Endothelial cell of umbilical vein (primary cell): ENCODE measurements around the gene CEP104. TPM values are rescaled to one million over a fixed set of nuclear protein-coding genes. Genes with fewer than 3 reads are reported as not detected.

ENCODE experiments used
- BruUV-seq: library from RNA; stranded (reverse); fragments of 400-500 nt; replicated peaks from 2 replicates; lab custom pipeline; 2021; lab: Mats Ljungman, UMichigan
- CTCF ChIA-PET: fragments of 300-600, 350-600 bp; sonication (Branson Sonifier 250); formaldehyde crosslinking; loops from one replicate; lab custom pipeline; 2021; ENCODE audit warnings: antibody characterized with exemption, inconsistent platforms; lab: Charles Lee
- POLR2A ChIA-PET: fragments of 300-600, 350-600 bp; sonication (Branson Sonifier 250); formaldehyde crosslinking; loops from one replicate; lab custom pipeline; 2021; ENCODE audit warnings: antibody characterized with exemption, inconsistent platforms; lab: Charles Lee
- DNase-seq: peaks from one replicate; pipeline ENCODE4 v3.0.0-alpha.2; 2011; ENCODE audit warnings: low read depth, low spot score
- FAIRE-seq: peaks from 2 replicates; lab custom pipeline; 2011; peaks lifted over from hg19 to GRCh38; lab: Jason Lieb, UNC
- H2AFZ ChIP-seq: 2 replicates; pipeline ENCODE4 v1.6.0; 2012; ENCODE audit warnings: low read depth, low read length, control low read depth, inconsistent platforms
- H3K27ac ChIP-seq: 2 replicates; pipeline ENCODE4 v1.5.1; 2011; ENCODE audit warnings: low read depth, mild to moderate bottlenecking, control low read depth, low read length, moderate library complexity; ENCODE audit not compliant: insufficient read depth
- H3K27me3 ChIP-seq, 2 experiments: 2 replicates each; pipeline versions ENCODE4 v1.6.0 to v1.6.1; 2011; ENCODE audit warnings: low read length in 2 of 2, mixed read lengths in 1 of 2; ENCODE audit not compliant: control insufficient read depth in 2 of 2, insufficient read depth in 2 of 2
- H3K36me3 ChIP-seq, 2 experiments: 2 replicates in 1 of 2; 3 replicates in 1 of 2; pipeline ENCODE4 v1.5.1; 2011; ENCODE audit warnings: low read length in 2 of 2, mild to moderate bottlenecking in 1 of 2, moderate library complexity in 1 of 2; ENCODE audit not compliant: control insufficient read depth in 2 of 2, insufficient read depth in 2 of 2; ENCODE audit errors: extremely low read depth in 1 of 2
- H3K4me1 ChIP-seq: 3 replicates; pipeline ENCODE4 v1.5.1; 2011; ENCODE audit warnings: mild to moderate bottlenecking, low read length; ENCODE audit not compliant: control insufficient read depth, insufficient read depth; ENCODE audit errors: extremely low read depth
- H3K4me2 ChIP-seq: 2 replicates; pipeline ENCODE4 v1.6.1; 2011; ENCODE audit warnings: low read length, control low read depth, mixed read lengths; ENCODE audit not compliant: insufficient read depth
- H3K4me3 ChIP-seq, 3 experiments: fragments of 200-600 bp in 1 of 3; sonication (generic), shearing (Covaris generic) in 1 of 3; replicated peaks in 1 of 3; 2 replicates each; pipeline ENCODE4 v1.5.1; 2011 to 2016; ENCODE audit warnings: control low read depth in 3 of 3, low read length in 3 of 3, mild to moderate bottlenecking in 2 of 3, inconsistent platforms in 1 of 3, low read depth in 1 of 3, moderate library complexity in 1 of 3; ENCODE audit not compliant: insufficient read depth in 1 of 3
- H3K79me2 ChIP-seq: 2 replicates; pipeline ENCODE4 v1.6.0; 2012; ENCODE audit warnings: low read length, inconsistent platforms; ENCODE audit not compliant: control insufficient read depth, insufficient read depth
- H3K9ac ChIP-seq: replicated peaks from 2 replicates; pipeline ENCODE3; 2011; ENCODE audit warnings: low read length, control low read depth; ENCODE audit not compliant: insufficient read depth; ENCODE audit errors: extremely low read depth
- H3K9me1 ChIP-seq: replicated peaks from 3 replicates; pipeline ENCODE4 v1.6.0; 2011; ENCODE audit warnings: mild to moderate bottlenecking, low read length; ENCODE audit not compliant: control insufficient read depth, insufficient read depth; ENCODE audit errors: extremely low read depth
- H3K9me3 ChIP-seq: replicated peaks from 2 replicates; pipeline ENCODE4 v1.5.1; 2012; ENCODE audit warnings: low read length, inconsistent platforms; ENCODE audit not compliant: control insufficient read depth, insufficient read depth
- H4K20me1 ChIP-seq: replicated peaks from 2 replicates; pipeline ENCODE3; 2011; ENCODE audit warnings: mild to moderate bottlenecking, low read length; ENCODE audit not compliant: control insufficient read depth, insufficient read depth; ENCODE audit errors: extremely low read depth
- CTCF ChIP-seq, 2 donors: IDR thresholded peaks; 1 replicate in 1 of 2; 2 replicates in 1 of 2; pipeline ENCODE4 v1.5.1; 2011; ENCODE audit warnings: low read length in 2 of 2, mild to moderate bottlenecking in 2 of 2, moderate library complexity in 2 of 2, control low read depth in 1 of 2, inconsistent platforms in 1 of 2, low read depth in 1 of 2; ENCODE audit not compliant: insufficient read depth in 1 of 2; ENCODE audit errors: extremely low read depth in 1 of 2
- EZH2 ChIP-seq: IDR thresholded peaks from 2 replicates; pipeline ENCODE4 v1.6.1; 2012; ENCODE audit warnings: borderline replicate concordance, low read depth, mild to moderate bottlenecking, moderate library complexity, low read length, inconsistent platforms; ENCODE audit not compliant: severe bottlenecking
- FOS ChIP-seq: IDR thresholded peaks from 2 replicates; pipeline ENCODE4 v1.6.1; 2011; ENCODE audit warnings: mild to moderate bottlenecking, low read length, moderate library complexity, borderline replicate concordance; ENCODE audit not compliant: insufficient read depth
- GATA2 ChIP-seq: IDR thresholded peaks from 2 replicates; pipeline ENCODE4 v1.7.0; 2011; ENCODE audit warnings: low read depth, mild to moderate bottlenecking, moderate library complexity, mixed read lengths, low read length; ENCODE audit not compliant: insufficient read length, insufficient read depth
- JUN ChIP-seq: IDR thresholded peaks from 2 replicates; pipeline ENCODE4 v1.6.1; 2011; ENCODE audit warnings: borderline replicate concordance, low read depth; ENCODE audit not compliant: insufficient read length, insufficient read depth
- MAX ChIP-seq: IDR thresholded peaks from 2 replicates; pipeline ENCODE4 v1.6.1; 2011; ENCODE audit not compliant: insufficient read depth, insufficient read length
- MYC ChIP-seq: IDR thresholded peaks from one replicate; pipeline ENCODE4 v1.6.1; 2011; ENCODE audit warnings: mild to moderate bottlenecking, low read depth, low read length
- POLR2A ChIP-seq: IDR thresholded peaks from 2 replicates; pipeline ENCODE4 v1.6.1; 2012; ENCODE audit warnings: low read depth, mild to moderate bottlenecking, control low read depth, low read length
- POLR2AphosphoS5 ChIP-seq: IDR thresholded peaks from 2 replicates; pipeline ENCODE4 v1.6.1; 2012; ENCODE audit warnings: low read depth, mild to moderate bottlenecking, control low read depth, low read length, moderate library complexity; ENCODE audit not compliant: insufficient read depth
- dilution Hi-C: fragments of 300-500 bp; cut with MboI; formaldehyde crosslinking; loops from one replicate; pipeline ENCODE4 v1.15.0; 2019; ENCODE audit warnings: low sequenced_read_pairs; ENCODE audit not compliant: extremely low pct_ligation_motif_present
- intact Hi-C: fragments of 100-400 bp; cut with micrococcal nuclease; formaldehyde crosslinking; loops from one replicate; pipeline ENCODE4 v1.10.0; 2022
- polyA plus RNA-seq, 4 experiments: library from polyadenylated mRNA; depleted of rRNA in 3 of 4; stranded (reverse) in 3 of 4; unstranded in 1 of 4; fragments of >200 nt; gene quantifications; 2 replicates each; pipeline versions ENCODE4 v1.2.1 to v1.2.3, GENCODE V29; 2011 to 2012; ENCODE audit warnings: missing spikeins in 1 of 4
- total RNA-seq: library from RNA; stranded (reverse); gene quantifications from 2 replicates; pipeline ENCODE4 v1.2.3, GENCODE V29; 2021

The CEP104 gene
- total and polyA plus RNA-seq, 2 donors (not counting 3 experiments of a cell fraction or from before 2014, with no cell fraction given): 12.4 to 43.0 TPM

- POLR2A ChIA-PET: no interaction called here
- CTCF ChIA-PET: no interaction called here
- Histone ChIP-seq H3K9me1 (no peaks in the 10 kb centered on the region), H3K79me2 (no peaks in the 10 kb centered on the region), H3K4me2 (no peak overlapping the region), H3K4me1 (no peaks in the 10 kb centered on the region), H3K27me3 (no peaks in the 10 kb centered on the region), H4K20me1 (no peaks in the 10 kb centered on the region), H3K27ac (no peak overlapping the region), H3K9me3 (no peaks in the 10 kb centered on the region), H3K9ac (no peak overlapping the region), H2AFZ (no peak overlapping the region), H3K4me3 (no peak overlapping the region), H3K36me3 (peaks cover 0 to 13% of the 10 kb centered on the region in 2 experiments)
- no TSS peak for BruUV-seq
- dilution Hi-C loops (no loop called here), intact Hi-C loops (no loop called here)
- FAIRE-seq (no peak), DNase-seq (no peak)
- TF ChIP-seq POLR2A (no peak), GATA2 (no peak), MAX (no peak), FOS (no peak), POLR2AphosphoS5 (no peak), CTCF (IDR thresholded peaks at IDR 0.05; ENCODE audit: extremely low read depth in 1 of 2, insufficient read depth in 1 of 2, low read depth in 1 of 2, low read length in 2 of 2) (no peak), JUN (no peak), EZH2 (no peak), MYC (no peak)
Measured at GRCh38 chr1:3822421-3822820, 34.6 kb downstream of the CEP104 start.
